Measurements from ENCODE around the gene PHRF1. TPM values are rescaled to one million over a fixed set of nuclear protein-coding genes. Genes with fewer than 3 reads are reported as not detected.
"Not testable (repeated sequence)": the region's sequence is repeated elsewhere in the genome, so short reads cannot be mapped to it uniquely, and the experiment has no call there.

Gene PHRF1
- total RNA-seq, 2 donors from 2014 or later = 37.3 to 47.1 TPM

GRCh38 chr11:639332-639955 is 63.2 kb downstream of the PHRF1 start:
- Mint-ChIP-seq H3K36me3 (peaks cover 0 to 4% of the 10 kb centered on the region in 2 donors), H3K9me3 (no peaks in the 10 kb centered on the region), H3K27ac (no peak overlapping the region)
- ATAC-seq (peak; percentile 15 to 19), DNase-seq (ENCODE audit: low spot score in 2 of 2) (no peak)

DNA sequence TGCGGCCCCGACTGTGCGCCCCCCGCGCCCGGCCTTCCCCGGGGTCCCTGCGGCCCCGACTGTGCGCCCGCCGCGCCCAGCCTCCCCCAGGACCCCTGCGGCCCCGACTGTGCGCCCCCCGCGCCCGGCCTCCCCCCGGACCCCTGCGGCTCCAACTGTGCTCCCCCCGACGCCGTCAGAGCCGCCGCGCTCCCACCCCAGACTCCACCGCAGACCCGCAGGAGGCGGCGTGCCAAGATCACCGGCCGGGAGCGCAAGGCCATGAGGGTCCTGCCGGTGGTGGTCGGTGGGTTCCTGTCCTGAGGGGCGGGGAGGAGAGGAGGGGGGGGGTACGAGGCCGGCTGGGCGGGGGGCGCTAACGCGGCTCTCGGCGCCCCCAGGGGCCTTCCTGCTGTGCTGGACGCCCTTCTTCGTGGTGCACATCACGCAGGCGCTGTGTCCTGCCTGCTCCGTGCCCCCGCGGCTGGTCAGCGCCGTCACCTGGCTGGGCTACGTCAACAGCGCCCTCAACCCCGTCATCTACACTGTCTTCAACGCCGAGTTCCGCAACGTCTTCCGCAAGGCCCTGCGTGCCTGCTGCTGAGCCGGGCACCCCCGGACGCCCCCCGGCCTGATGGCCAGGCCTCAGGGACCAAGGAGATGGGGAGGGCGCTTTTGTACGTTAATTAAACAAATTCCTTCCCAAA is 63.9 kb downstream of the PHRF1 start:
- peak in 1 of 2 donors; percentile 37 for ATAC-seq

DNA sequence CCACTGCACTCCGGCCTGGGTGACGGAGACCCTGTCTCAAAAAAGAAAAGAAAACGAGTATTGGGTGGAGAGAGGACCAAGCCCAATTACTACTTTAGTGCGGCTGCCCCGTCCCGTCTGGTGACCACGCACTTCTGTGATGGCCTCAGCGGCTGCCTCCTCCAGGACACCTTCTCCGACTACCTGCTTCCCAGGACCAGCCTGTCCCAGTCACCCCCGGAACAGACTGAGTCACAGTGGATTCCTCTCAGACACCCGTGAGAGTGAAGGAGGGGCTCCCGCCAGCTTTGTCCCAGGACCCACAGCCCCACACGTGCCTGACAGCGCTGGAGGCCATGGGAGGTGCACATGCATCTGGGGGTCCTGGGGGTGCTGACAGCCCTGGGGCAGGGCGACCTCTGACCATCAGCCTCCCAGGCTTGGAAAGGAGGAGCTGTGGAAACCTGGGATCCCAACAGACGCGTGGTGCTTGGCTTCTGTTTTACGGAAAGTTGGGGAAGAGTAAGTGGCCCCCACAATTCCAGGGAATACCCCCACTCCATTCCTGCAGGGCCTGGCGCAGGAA is 65.6 kb downstream of the PHRF1 start:
- Mint-ChIP-seq H3K36me3 (peaks cover 0 to 4% of the 10 kb centered on the region in 2 donors), H3K9me3 (no peaks in the 10 kb centered on the region), H3K27ac (peak overlapping the region in 1 of 2 donors; percentile 85)
- DNase-seq (ENCODE audit: low spot score in 2 of 2) = no peak
- no peak for ATAC-seq

More for the DNA sequence above, 63.9 kb downstream of the PHRF1 start:
- Mint-ChIP-seq H3K36me3 (peaks cover 0 to 4% of the 10 kb centered on the region in 2 donors), H3K27ac (peak overlapping the region in 1 of 2 donors; percentile 50), H3K9me3 (no peaks in the 10 kb centered on the region)
- no peak for DNase-seq (ENCODE audit: low spot score in 2 of 2)

- ATAC-seq (no peak), DNase-seq (ENCODE audit: low spot score in 2 of 2) (no peak)
- Mint-ChIP-seq H3K9me3 (no peaks in the 10 kb centered on the region), H3K36me3 (peaks cover 0 to 4% of the 10 kb centered on the region in 2 donors), H3K27ac (no peak overlapping the region)
Observed at GRCh38 chr11:643366-643765, 67.1 kb downstream of the PHRF1 start.

DNA sequence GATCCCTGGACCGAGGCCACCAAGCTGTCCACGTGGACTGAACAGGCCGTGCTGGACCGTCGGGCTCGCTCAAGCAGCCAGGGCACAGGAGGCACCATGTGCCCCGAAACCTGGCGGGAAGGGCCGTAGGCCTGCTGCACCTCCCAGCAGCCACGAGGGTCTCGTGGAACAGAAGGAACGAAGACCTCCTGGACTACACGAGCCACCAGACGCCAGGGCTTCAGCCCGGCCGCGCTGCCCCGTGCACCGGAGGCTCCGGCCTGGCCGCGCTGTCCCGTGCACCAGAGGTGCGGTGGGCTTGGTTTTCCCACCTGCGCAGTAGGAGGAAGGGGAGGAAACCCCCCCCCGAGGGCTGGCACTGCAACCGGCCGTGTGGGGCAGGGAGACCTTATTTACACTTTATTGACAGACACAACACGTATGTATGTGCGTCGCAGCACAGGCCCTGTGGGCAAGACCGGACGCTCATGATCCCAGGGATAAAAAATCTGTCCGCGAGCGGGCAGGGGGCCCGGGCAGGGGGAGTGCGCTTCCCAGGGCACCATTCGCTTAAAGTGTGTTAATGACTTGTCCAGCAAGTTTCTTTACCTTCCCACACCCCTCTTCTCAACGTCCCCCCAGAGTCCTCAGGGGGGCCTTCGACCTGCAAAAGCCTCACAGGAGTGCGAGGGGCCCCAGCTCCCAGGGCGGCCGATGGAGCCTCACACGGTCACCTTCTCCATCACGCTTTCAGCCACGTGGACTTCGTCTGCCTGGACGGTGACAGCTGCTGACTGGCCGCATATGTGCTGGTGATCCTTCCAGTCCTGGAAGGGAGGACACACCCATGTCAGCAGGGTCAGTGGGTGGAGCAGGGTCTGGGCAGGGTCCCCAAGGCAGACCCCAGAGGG is 67.8 kb downstream of the PHRF1 start:
- no peak for DNase-seq (ENCODE audit: low spot score in 2 of 2)
- no peaks in the 10 kb centered on the region for H3K36me3 Mint-ChIP-seq
- H3K9me3 Mint-ChIP-seq = no peaks in the 10 kb centered on the region
- no peak overlapping the region for H3K27ac Mint-ChIP-seq
- no peak for ATAC-seq

- no peak for ATAC-seq
- no peaks in the 10 kb centered on the region for H3K9me3 Mint-ChIP-seq
- no peaks in the 10 kb centered on the region for H3K36me3 Mint-ChIP-seq
Observed at GRCh38 chr11:645536-645935, 69.3 kb downstream of the PHRF1 start.

DNA sequence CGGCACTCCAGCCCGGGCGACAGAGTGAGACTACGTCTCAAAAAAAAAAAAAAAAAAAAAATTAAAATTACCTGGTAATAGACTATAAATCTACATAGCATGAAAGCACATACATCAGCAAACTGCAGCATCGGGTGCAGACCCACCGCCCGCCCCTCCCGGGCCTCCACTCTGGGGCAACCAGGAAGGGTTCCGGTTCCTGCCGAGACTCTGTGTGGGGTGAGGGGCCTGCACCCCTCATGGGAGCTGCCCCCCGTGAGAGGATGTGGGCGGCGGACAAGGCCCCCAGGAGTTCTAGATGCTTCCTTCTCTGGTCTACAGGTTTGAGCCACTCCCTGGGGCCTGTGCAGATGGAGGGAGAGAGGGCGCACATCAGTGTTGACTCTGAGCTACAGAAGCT is 69.9 kb downstream of the PHRF1 start:
- Mint-ChIP-seq H3K36me3 (no peaks in the 10 kb centered on the region), H3K27ac (no peak overlapping the region), H3K9me3 (no peaks in the 10 kb centered on the region)
- DNase-seq (ENCODE audit: low spot score in 2 of 2) = no peak
- no peak for ATAC-seq

More at GRCh38 chr11:645536-645935, 69.3 kb downstream of the PHRF1 start:
- peak overlapping the region in 1 of 2 donors; percentile 69 for H3K27ac Mint-ChIP-seq
- DNase-seq (ENCODE audit: low spot score in 2 of 2) = no peak

GRCh38 chr11:647672-648158 is 71.4 kb downstream of the PHRF1 start:
- DNase-seq (ENCODE audit: low spot score in 2 of 2); H3K36me3 Mint-ChIP-seq; H3K9me3 Mint-ChIP-seq; H3K27ac Mint-ChIP-seq; ATAC-seq: not testable (repeated sequence)

DNA sequence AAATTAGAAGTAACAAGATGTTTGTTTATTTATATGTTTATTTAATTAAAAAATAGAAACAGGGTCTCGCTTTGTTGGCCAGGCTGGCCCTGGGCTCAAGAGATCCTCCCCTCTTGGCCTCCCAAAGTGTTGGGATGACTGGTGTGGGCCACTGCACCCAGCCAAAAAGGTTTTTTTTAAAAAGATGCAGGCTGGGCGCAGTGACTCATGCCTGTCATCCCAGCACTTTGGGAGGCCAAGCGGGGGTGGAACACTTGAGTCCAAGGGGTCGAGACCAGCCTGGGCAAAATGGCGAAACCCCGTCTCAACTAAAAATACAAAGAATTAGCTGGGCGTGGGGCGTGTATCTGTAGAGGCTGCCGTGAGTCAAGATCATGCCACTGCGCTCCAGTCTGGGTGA is 74.2 kb downstream of the PHRF1 start:
- Mint-ChIP-seq H3K9me3 (no peaks in the 10 kb centered on the region), H3K36me3 (no peaks in the 10 kb centered on the region), H3K27ac (no peak overlapping the region)
- no peak for DNase-seq (ENCODE audit: low spot score in 2 of 2)
- no peak for ATAC-seq

- DNase-seq (ENCODE audit: low spot score in 2 of 2); H3K27ac Mint-ChIP-seq; H3K9me3 Mint-ChIP-seq; H3K36me3 Mint-ChIP-seq; ATAC-seq: not testable (repeated sequence)
Observed at GRCh38 chr11:653136-653535, 76.9 kb downstream of the PHRF1 start.

GRCh38 chr11:653837-654236 is 77.6 kb downstream of the PHRF1 start:
- no peaks in the 10 kb centered on the region for H3K9me3 Mint-ChIP-seq
- no peaks in the 10 kb centered on the region for H3K36me3 Mint-ChIP-seq
- DNase-seq (ENCODE audit: low spot score in 2 of 2) (no peak), ATAC-seq (no peak)
- H3K27ac Mint-ChIP-seq = no peak overlapping the region

DNA sequence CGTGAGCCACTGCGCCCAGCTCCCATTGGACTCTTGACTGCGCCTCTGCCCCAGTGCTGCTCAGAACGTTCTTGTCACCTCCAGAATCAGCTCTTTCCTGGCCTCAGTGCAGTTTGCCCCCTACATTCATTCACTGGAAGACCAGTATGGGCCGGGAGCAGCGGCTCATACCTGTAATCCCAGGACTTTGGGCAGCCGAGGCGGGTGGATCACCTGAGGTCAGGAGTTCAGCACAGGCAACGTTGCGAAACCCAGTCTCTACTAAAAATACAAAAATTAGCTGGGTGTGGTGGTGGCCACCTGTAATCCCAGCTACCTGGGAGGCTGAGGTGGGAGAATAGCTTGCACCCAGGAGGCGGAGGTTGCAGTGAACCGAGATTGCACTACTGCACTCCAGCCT is 78.2 kb downstream of the PHRF1 start:
- ATAC-seq; DNase-seq (ENCODE audit: low spot score in 2 of 2); H3K9me3 Mint-ChIP-seq; H3K36me3 Mint-ChIP-seq; H3K27ac Mint-ChIP-seq: not testable (repeated sequence)

DNA sequence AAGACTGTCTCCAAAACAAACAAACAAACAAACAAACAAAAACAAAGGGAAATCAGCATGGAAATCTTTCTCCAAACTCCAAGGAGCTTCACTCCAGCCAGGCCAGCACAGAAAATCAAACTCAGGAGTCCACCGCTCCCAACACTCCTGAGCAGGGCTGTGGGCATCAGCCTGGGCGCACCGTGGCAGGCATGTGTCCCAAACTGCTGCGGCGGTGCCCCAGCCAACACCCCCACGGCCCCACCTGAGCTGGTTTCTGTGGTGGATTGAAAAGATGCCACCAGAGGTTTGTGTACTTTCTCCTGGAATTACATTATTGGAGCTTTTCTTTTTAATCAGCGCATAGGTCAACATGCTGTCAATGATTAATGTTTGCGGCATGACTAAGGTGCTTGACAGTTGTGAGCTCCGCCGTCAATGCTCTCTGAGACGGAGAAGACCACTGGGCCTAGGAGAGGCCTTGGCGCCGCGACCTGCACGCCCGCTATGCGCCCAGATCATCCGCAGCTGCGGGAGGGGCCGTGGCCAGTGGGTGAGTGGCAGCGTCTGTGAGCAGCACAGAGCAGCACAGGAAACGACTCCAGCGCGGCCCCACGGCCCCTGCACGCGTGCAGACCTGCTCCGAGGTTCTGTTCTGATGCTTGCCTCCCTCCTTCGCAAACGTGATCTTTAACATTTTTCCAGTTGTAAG is 78.9 kb downstream of the PHRF1 start:
- no peak for DNase-seq (ENCODE audit: low spot score in 2 of 2)
- no peaks in the 10 kb centered on the region for H3K9me3 Mint-ChIP-seq
- no peaks in the 10 kb centered on the region for H3K36me3 Mint-ChIP-seq
- no peak for ATAC-seq
- H3K27ac Mint-ChIP-seq = no peak overlapping the region

DNA sequence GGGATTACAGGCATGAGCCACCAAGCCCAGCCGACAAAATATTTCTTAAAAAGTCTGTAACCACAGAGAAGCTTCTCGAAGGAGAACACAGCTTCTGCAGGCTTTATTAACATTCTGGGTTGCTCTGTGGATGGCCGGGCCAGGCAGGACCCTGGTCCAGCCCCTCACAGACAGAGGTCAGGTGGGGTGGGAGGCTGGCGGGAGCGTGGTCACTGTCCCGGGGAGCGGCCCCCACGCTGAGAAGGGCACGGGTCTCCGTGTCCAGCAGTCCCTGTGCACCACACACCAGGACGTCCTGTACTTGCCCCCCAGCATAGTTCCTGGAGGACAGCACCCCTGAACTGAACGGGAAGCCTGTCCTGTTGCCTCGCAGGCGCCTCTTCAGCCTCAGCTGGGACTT is 80.2 kb downstream of the PHRF1 start:
- H3K36me3 Mint-ChIP-seq = no peaks in the 10 kb centered on the region
- ATAC-seq = no peak

DNA sequence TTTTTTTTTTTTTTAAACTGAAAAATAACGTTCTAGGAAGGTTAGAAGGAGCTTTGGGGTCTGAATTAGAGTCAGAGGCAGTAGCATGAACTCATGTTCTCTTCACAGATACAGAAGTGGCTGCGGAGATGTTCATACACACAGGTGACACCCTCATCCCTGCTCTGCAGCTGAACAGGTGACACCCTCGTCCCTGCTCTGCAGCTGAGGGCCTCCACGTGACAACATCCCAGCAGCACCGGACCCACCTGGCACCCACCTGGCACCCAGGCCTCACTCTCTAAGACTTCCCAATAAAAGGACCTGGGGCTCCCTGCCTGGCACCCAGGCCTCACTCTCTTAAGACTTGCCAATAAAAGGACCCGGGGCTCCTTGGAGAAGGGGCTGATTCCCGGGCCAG is 80.6 kb downstream of the PHRF1 start:
- DNase-seq (ENCODE audit: low spot score in 2 of 2) (no peak), ATAC-seq (no peak)
- Mint-ChIP-seq H3K36me3 (no peaks in the 10 kb centered on the region), H3K9me3 (no peaks in the 10 kb centered on the region), H3K27ac (no peak overlapping the region)

More for the DNA sequence above, 80.2 kb downstream of the PHRF1 start:
- no peak overlapping the region for H3K27ac Mint-ChIP-seq
- no peaks in the 10 kb centered on the region for H3K9me3 Mint-ChIP-seq
- DNase-seq (ENCODE audit: low spot score in 2 of 2) = no peak

- DNase-seq (ENCODE audit: low spot score in 2 of 2) (no peak), ATAC-seq (no peak)
- Mint-ChIP-seq H3K27ac (no peak overlapping the region), H3K36me3 (peaks cover 0 to 2% of the 10 kb centered on the region in 2 donors), H3K9me3 (no peaks in the 10 kb centered on the region)
Observed at GRCh38 chr11:657691-658126, 81.4 kb downstream of the PHRF1 start.

All from activated naive CD4-positive, alpha-beta T cell treated with anti-CD3 and anti-CD28 coated beads, Interleukin-2, amount 50 U/mL, for 72 hours (primary cell).